ENCODE measurements around the gene KXD1. TPM values are rescaled to one million over a fixed set of nuclear protein-coding genes. Genes with fewer than 3 reads are reported as not detected.

The KXD1 gene
- total RNA-seq, 1 donor from 2014 or later, result 77.7 TPM

DNA sequence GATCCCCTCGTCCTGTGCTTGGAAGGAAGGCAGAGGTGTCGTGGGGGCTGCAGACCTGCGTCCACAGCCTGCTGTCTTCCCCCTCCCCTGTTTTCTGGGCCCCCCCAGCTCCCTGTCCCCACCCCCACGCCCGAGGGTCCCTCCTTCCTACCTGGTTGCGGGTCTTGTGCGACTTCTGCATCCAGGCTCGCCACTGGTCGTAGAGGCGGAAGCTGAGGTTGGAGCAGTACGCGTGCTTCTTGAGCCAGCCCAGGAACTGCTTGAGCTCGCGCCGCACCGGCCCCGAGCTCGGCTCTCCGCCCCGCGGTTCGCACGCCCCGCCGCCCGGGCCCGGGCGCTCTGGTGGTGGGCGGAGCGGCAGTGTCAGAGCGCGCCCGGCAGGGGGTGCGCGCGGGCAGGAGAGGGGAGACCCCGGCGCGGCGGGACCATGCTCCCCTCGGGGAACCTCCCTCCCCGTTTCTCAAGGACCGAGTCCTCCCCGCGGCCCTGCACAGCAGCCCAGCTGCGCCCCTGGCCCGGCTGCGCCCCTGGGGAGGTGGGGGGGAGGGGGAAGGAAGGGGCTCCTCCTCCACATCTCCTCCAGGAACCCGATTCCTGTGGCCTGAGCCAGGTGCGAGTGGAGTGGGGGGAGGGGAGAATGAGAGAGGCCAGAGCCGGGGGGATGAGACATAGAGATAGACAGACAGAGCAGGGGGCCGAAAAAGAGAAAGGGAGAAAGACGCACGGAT is 36.6 kb downstream of the KXD1 start:
- H3K27me3 Mint-ChIP-seq, result peaks cover 40% of the 10 kb centered on the region
- peaks cover 14% of the 10 kb centered on the region for H3K4me1 Mint-ChIP-seq (ENCODE audit: low read depth)

DNA sequence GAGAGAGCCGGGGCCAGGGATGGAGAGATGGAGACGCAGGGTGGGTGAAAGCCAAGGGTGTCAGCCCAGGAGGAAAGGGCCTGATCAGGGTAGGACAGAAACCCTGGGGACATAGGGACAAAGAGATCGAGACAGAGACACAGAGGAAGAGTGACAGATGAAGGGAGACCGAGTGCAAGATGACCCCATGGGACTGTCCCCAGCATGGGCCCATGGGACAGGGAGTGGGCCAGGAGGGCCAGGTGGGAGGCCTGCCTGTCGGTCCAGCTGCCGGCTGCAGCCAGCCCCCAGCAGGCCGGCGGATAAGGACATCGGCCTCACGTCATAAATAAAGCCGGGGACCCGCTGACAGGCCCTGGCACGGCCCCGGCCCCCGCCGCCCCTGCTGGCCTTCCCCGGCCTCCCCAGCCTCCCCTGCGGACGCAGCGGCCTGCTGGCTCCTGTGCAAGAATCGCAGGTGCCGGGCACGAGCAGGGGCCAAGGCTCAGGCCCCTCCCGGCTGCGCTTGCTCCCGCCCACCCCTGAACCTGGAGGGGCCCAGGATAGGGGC is 37.2 kb downstream of the KXD1 start:
- Mint-ChIP-seq H3K9me3 (ENCODE audit: low read depth) (no peaks in the 10 kb centered on the region), H3K27me3 (peaks cover 47% of the 10 kb centered on the region), H3K27ac (peak overlapping the region; percentile 73), H3K4me3 (ENCODE audit: low read depth) (peak overlapping the region; percentile 55), H3K36me3 (ENCODE audit: insufficient read depth) (peaks cover 2% of the 10 kb centered on the region), H3K4me1 (ENCODE audit: low read depth) (peaks cover 12% of the 10 kb centered on the region)
- no peak for DNase-seq (ENCODE audit: low spot score, unreplicated experiment)
- TF ChIP-seq, protein P1, sequence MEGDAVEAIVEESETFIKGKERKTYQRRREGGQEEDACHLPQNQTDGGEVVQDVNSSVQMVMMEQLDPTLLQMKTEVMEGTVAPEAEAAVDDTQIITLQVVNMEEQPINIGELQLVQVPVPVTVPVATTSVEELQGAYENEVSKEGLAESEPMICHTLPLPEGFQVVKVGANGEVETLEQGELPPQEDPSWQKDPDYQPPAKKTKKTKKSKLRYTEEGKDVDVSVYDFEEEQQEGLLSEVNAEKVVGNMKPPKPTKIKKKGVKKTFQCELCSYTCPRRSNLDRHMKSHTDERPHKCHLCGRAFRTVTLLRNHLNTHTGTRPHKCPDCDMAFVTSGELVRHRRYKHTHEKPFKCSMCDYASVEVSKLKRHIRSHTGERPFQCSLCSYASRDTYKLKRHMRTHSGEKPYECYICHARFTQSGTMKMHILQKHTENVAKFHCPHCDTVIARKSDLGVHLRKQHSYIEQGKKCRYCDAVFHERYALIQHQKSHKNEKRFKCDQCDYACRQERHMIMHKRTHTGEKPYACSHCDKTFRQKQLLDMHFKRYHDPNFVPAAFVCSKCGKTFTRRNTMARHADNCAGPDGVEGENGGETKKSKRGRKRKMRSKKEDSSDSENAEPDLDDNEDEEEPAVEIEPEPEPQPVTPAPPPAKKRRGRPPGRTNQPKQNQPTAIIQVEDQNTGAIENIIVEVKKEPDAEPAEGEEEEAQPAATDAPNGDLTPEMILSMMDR (IDR thresholded peaks at IDR 0.05; ENCODE audit: unreplicated experiment), result no peak

More for the DNA sequence above, 36.6 kb downstream of the KXD1 start:
- Mint-ChIP-seq H3K27ac (peak overlapping the region; percentile 73), H3K9me3 (ENCODE audit: low read depth) (no peaks in the 10 kb centered on the region), H3K4me3 (ENCODE audit: low read depth) (peak overlapping the region; percentile 55), H3K36me3 (ENCODE audit: insufficient read depth) (peaks cover 2% of the 10 kb centered on the region)
- TF ChIP-seq, protein P1 (IDR thresholded peaks at IDR 0.05; ENCODE audit: unreplicated experiment), result peak; percentile 86
- DNase-seq (ENCODE audit: low spot score, unreplicated experiment), result peak; percentile 78

DNA sequence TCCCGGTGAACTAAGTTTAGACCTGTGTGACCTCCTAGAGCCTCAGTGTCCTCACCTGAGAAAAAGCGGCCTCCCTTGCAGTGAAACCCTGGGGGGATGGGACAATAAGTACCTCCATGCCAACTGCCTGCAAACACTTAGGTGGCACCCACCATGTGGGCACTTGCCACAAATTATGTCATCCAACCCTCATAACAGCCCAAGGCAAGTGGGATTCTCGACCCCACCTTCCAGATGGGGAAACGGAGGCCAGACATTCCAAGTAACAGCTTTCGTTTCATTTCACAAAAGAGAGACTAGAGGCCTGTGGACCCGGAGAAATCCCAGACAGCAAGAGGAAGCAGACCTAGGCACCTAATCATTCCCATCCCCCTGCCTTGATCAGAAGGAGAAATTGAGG is 37.8 kb downstream of the KXD1 start:
- Mint-ChIP-seq H3K9me3 (ENCODE audit: low read depth) (no peaks in the 10 kb centered on the region), H3K27ac (no peak overlapping the region), H3K27me3 (peaks cover 49% of the 10 kb centered on the region), H3K36me3 (ENCODE audit: insufficient read depth) (peaks cover 2% of the 10 kb centered on the region), H3K4me3 (ENCODE audit: low read depth) (no peak overlapping the region), H3K4me1 (ENCODE audit: low read depth) (peaks cover 9% of the 10 kb centered on the region)
- DNase-seq (ENCODE audit: low spot score, unreplicated experiment), result no peak
- TF ChIP-seq, protein P1 (IDR thresholded peaks at IDR 0.05; ENCODE audit: unreplicated experiment), result no peak

DNA sequence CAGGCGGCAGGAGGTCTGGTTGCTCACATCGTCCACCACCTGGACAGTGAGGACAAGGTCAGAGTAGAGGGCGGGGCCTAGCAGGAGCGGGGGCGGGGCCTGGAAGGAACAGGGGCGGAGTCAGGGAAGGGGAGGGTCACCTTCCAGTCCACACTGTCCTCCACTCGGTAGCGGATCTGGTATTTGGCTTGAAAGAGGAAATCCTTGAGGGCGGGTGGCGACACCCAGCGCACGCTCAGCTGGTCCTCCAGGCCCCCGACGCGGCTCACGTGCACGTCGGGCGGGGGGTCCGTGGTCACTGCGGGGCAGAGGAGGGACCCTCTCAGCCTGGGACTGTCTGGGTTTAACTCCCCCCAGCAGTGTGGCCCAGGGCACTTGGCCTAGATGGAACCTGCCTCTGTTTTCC is 39.1 kb downstream of the KXD1 start:
- Mint-ChIP-seq H3K27me3 (peaks cover 54% of the 10 kb centered on the region), H3K4me3 (ENCODE audit: low read depth) (no peak overlapping the region), H3K9me3 (ENCODE audit: low read depth) (no peaks in the 10 kb centered on the region), H3K4me1 (ENCODE audit: low read depth) (peaks cover 8% of the 10 kb centered on the region), H3K36me3 (ENCODE audit: insufficient read depth) (no peaks in the 10 kb centered on the region), H3K27ac (no peak overlapping the region)
- TF ChIP-seq, protein P1 (IDR thresholded peaks at IDR 0.05; ENCODE audit: unreplicated experiment), result no peak
- DNase-seq (ENCODE audit: low spot score, unreplicated experiment), result no peak

DNA sequence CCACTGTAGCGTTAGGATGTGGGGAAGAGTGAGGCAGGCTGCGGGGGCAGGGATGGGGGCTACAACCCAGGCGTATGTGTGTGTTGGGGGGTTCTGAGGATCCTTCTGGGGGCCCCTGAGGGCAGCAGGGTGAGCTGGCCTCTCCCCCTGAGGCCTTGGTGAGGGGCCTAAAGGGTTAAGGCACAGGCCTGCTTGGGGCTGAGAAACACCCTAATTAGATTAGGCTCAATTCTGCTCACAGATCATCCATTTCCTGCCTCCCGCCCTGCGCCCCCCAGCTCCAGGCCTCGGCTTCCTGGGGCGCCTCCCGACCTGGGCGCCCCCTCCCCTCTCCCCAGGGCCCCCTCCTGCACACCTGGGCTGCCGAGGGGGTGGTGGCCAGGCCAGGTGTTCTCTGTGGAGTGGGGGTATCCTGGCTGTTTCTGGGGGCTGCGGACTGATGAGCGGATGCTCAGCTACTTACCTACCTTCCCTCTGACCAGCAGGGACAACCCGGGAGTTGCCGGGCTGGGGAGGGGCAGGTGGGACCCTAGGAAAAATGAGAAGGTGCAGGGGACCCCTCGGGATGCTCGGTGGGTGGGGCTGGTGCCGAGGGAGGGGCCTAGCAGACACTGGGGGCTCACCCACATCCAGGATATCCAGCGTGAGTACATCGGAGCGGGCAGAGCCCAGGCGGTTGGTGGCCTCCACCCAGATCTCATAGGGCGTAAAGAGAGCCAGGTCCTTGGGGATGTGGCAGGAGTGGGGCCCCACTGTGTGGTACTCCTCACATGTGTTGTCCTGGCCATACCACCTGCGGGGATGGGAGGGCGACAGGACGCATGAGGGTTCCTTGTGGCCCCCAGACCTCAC is 40.4 kb downstream of the KXD1 start:
- peaks cover 8% of the 10 kb centered on the region for H3K4me1 Mint-ChIP-seq (ENCODE audit: low read depth)
- no peak overlapping the region for H3K4me3 Mint-ChIP-seq (ENCODE audit: low read depth)
- TF ChIP-seq, protein P1 (IDR thresholded peaks at IDR 0.05; ENCODE audit: unreplicated experiment), result no peak
- H3K27me3 Mint-ChIP-seq, result peaks cover 63% of the 10 kb centered on the region
- H3K9me3 Mint-ChIP-seq (ENCODE audit: low read depth), result no peaks in the 10 kb centered on the region
- no peak for DNase-seq (ENCODE audit: low spot score, unreplicated experiment)
- H3K36me3 Mint-ChIP-seq (ENCODE audit: insufficient read depth), result no peaks in the 10 kb centered on the region
- peak overlapping the region; percentile 52 for H3K27ac Mint-ChIP-seq

Data from progenitor cell of endocrine pancreas (in vitro differentiated cells).